Measurements from ENCODE around the gene PGLYRP4.

Gene PGLYRP4

GRCh38 chr1:153375511-153375910 lies 26.9 kb upstream of the PGLYRP4 start, which contains the start of gene S100A12:
S100A12 (minus strand) TSS chr1:153375621; CDS start chr1:153374592, 1,029 bp downstream.
- DNase-seq (ENCODE audit: low spot score) = no peak

- no peak for DNase-seq (ENCODE audit: low spot score)
Measured at GRCh38 chr1:153374071-153374470, 25.4 kb upstream of the PGLYRP4 start.

GRCh38 chr1:153372571-153372970 lies 23.9 kb upstream of the PGLYRP4 start:
- no peak for DNase-seq (ENCODE audit: low spot score)

GRCh38 chr1:153371231-153371630 lies 22.6 kb upstream of the PGLYRP4 start:
- no peak for DNase-seq (ENCODE audit: low spot score)

GRCh38 chr1:153370146-153370545 lies 21.5 kb upstream of the PGLYRP4 start:
- no peak for DNase-seq (ENCODE audit: low spot score)

GRCh38 chr1:153368495-153368894 lies 19.9 kb upstream of the PGLYRP4 start:
- DNase-seq (ENCODE audit: low spot score) = no peak

- no peak for DNase-seq (ENCODE audit: low spot score)
Measured at GRCh38 chr1:153367090-153367489, 18.4 kb upstream of the PGLYRP4 start.

- no peak for DNase-seq (ENCODE audit: low spot score)
Measured at GRCh38 chr1:153366261-153366660, 17.6 kb upstream of the PGLYRP4 start.

GRCh38 chr1:153365696-153366095 lies 17.1 kb upstream of the PGLYRP4 start:
- DNase-seq (ENCODE audit: low spot score) = no peak

GRCh38 chr1:153364766-153365666 lies 16.4 kb upstream of the PGLYRP4 start:
- DNase-seq (ENCODE audit: low spot score) = no peak

GRCh38 chr1:153364156-153364555 lies 15.5 kb upstream of the PGLYRP4 start:
- no peak for DNase-seq (ENCODE audit: low spot score)

- DNase-seq (ENCODE audit: low spot score) = no peak
Measured at GRCh38 chr1:153363641-153364040, 15.0 kb upstream of the PGLYRP4 start.

- no peak for DNase-seq (ENCODE audit: low spot score)
Measured at GRCh38 chr1:153362187-153362775, 13.6 kb upstream of the PGLYRP4 start.

- DNase-seq (ENCODE audit: low spot score) = no peak
Measured at GRCh38 chr1:153361480-153362109, 13.0 kb upstream of the PGLYRP4 start.

- DNase-seq (ENCODE audit: low spot score) = no peak
Measured at GRCh38 chr1:153360592-153361479, 12.2 kb upstream of the PGLYRP4 start.

- DNase-seq (ENCODE audit: low spot score) = no peak
Measured at GRCh38 chr1:153360190-153360589, 11.5 kb upstream of the PGLYRP4 start.

GRCh38 chr1:153359241-153359640 lies 10.6 kb upstream of the PGLYRP4 start:
- DNase-seq (ENCODE audit: low spot score) = no peak

- DNase-seq (ENCODE audit: low spot score) = no peak
Measured at GRCh38 chr1:153358691-153358975, 10.0 kb upstream of the PGLYRP4 start.

GRCh38 chr1:153357853-153358690 lies 9.4 kb upstream of the PGLYRP4 start, which contains the start of gene S100A9:
S100A9 (plus strand) TSS chr1:153357854; CDS start chr1:153358284, 430 bp downstream.
- DNase-seq (ENCODE audit: low spot score) = no peak

- DNase-seq (ENCODE audit: low spot score) = no peak
Measured at GRCh38 chr1:153357076-153357852, 8.6 kb upstream of the PGLYRP4 start.
